ENCODE measurements around the gene GFOD1.
"Not testable (repeated sequence)": the region's sequence is repeated elsewhere in the genome, so short reads cannot be mapped to it uniquely, and the experiment has no call there.

The GFOD1 gene

DNA sequence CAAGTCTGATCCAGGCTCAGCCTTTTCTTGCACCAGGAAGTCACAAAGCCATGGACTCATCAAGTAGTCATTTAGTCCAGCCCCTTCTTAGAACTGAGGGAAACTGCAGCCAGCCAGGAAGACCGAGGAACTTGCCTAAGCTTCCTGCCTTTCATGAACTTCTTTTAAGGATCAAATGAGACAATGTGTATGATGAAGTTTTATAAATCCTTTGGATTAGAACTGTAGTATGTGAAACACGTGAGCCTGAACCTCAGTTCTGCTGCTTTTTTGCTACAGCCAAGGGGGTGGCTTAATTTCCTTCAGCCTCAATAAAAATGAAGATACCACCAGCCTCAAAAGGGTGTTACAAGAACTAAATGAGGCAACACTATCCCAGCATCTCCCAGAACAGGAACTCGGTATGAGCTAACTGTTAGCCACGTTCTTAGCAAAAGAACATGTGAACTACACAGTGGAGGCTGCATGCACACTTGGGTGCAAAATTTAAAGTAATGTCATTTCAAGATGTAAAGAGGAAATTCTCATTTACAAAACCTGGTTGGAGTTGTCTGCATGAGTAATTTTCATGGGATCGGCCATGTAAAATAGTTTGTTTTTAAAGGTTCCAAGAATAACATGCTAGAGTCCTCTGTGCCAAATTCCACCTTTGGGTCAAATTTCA, 83.0 kb downstream of the GFOD1 start:
- no peak for DNase-seq (ENCODE audit: low spot score)

DNA sequence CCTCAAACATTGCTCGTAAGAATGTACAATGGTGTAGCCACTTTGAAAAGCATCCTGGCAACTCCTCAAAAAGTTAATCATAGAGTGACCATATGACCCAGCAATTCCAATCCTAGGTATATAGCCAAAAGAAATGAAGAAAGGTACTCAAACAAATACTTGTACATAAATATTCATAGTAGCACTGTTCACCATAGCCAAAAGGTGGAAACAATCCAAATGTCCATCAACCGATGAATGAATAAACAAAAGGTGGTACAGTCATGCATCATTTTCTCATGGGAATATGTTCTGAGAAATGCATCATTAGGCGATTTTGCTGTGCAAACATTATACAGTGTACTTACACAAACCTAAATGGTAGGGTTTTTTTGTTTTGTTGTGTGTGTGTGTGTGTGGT, 84.7 kb downstream of the GFOD1 start:
- no peak for DNase-seq (ENCODE audit: low spot score)

DNA sequence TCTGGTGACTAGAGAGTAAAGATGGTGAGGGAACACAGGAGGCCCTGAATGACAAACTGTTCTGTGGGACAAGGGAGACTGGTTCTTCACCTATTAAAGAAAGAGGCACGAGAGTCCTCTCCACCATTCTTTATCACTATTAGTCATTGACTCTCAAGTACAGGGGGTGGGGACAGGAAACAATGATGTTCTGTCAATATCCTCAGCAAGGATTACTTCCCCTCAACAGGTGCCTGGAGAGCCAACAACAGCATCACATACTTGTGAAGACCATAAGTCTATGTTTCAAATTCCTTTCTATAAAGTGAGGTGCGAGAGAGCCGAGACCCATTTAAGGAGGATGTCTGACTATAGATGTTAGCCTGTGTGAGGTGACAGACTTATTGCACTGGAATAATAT, 86.6 kb downstream of the GFOD1 start:
- DNase-seq (ENCODE audit: low spot score) = no peak

DNA sequence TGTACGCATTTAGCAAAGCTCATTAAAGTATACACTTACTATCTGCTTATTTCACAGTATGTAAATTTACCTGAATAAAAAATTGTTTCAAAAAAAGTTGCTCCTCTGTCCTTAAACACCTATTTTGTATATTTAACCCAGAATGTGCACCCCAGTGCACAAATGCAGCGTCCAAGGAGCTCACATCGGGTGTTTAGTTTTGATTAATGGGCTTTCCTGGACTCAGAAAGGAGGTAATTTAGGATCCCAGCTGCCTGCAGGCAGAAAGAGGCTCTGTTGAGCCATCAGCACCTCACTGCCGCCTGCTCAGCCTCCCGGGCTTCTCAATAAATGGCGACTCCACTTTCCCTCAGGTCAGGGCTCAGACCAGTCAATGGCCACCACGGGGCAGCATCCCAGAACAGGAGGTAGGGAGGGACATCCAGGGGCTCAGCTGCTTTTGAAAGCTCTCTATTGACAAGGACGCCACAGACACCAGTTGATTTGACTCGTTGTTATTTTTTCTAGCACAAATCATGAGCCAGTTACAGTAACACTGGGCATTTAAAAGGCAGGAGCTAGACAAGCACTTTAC, 88.9 kb downstream of the GFOD1 start:
- peak; percentile 69 for DNase-seq (ENCODE audit: low spot score)

DNA sequence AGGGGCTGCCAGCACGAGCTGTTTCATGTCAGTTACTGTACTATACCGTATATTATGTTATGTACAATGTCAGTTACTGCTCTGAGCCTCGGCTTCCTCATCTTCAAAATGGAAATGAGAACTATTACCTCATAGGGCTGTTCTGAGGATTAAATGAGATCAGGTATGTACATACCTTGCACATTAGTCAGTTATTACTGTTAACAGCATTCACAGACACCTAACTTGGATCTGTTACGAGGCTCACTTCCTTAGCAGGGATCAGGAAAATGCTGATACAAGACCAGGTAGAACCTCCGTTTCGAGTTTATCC, 89.4 kb downstream of the GFOD1 start:
- DNase-seq (ENCODE audit: low spot score) = peak; percentile 47

DNA sequence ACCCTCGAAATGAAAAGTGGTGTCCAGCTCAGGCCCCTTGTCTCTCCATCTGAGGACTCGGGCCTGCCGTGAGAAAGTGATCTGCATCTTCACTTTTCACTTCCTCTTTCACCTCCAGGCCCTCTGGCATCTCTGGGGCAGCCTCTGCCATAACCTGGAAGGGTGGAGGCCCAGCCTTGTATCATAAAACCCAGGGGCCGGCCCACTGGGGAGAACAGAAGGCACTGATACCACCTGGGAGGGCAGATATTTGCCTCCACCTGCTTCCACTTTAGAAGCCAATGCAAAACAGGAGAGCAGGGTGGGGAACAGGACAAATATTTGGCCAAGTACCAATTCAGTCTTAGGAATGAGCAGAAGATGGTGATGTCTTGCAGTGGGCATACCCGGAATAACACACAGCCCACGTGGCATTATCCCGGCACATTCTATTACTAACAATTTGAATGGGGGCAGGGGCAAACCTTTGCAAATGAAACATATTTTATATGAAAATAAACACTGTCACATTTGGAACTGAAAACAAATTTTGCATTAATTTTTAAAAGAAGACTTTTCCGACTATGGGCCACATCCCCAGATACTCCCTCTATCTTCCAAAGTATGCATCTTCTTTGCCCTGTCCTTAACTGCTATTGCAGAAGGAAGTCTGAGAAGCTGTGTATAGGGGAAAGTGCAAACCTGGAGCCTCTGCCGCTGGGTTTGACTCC, 89.9 kb downstream of the GFOD1 start:
- peak; percentile 91 for DNase-seq (ENCODE audit: low spot score)

DNA sequence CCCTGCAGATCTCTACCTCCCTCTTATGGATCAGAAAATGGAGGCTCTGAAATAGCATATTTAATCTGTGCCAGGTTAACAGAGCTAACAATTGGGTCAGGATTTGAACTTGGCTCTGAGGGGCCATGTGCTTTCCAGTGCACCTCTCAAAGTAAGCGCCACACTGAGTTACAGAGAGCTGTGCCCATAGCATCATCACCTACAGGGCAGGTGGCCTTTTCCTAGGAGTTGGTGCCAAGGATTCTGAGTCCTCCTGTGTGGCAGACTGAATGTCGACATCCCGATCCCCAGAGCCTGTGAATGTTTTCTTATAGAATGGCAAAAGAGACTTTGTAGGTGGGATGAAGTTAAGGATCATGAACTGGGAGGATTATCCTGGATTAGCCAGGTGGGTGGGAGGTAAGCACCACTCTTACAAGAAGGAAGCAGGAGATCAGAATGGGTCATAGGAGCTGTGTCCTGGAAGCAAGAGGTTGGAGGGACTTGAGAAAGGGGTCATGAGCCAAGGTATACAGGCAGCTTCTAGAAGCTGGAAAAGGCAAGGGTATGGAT, 91.1 kb downstream of the GFOD1 start:
- DNase-seq (ENCODE audit: low spot score) = peak; percentile 88

DNA sequence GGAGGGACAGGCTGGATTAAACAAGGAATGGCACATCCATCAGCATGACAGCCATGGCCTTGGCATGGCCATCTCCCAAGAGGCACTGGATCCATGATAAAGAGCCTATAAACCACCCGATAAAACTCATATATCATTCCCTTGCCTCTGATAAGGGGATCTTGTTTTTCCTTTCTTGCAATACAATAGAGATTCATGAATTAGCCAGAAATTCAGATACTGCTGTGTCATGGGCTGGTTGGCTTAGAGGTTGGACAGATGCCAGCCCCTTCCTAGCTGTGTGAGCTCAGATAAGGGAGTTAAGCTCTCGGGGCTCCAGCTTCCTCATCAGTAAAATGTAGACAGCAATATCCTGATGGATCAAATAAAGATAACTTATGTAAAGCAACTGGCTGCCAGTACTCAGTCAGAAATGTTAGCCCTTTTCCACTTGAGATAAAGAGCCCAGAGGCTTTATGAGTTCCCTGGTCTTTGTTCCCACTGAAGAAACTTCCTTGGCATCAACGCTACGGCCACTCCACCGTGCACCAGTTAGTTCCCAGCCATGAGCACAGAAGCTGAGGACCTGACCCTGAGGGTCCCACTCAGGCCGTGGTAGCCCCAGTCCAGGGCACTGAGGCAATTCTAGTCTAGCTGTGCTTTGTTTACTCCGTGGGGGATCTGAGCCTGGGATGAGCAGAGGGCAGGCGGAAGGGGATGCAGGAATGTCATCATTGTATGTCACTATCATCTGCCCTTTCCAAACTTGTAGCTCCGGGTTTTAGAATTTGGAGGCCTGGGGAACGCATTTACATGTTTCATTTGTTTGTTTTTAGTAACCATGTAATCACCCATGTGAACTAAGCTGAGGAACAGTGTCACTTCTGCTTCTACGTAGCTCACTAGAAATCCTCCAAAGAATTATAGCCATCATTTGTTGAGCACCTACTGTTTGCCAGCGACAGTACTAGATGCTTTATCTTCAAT, 91.8 kb downstream of the GFOD1 start:
- DNase-seq (ENCODE audit: low spot score) = peak; percentile 75

DNA sequence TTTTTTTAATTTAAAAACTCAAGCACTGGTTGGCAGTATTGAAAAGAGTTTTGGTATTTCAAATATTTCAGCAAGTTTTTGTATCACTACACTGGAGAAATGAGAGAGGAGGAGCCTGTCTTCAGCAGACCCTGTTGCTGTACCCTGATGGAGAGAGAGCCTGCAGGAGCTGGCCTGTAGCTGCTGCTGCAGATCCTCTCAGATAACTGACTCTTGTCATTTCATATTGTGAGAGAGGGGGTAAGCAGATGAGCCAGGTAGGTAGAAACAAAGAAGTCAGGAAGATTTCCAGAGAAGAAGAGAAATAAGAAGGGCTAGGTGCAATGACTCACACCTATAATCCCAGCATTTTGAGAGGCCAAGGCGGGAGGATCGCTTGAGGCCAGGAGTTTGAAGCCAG, 94.9 kb downstream of the GFOD1 start:
- no peak for DNase-seq (ENCODE audit: low spot score)

DNA sequence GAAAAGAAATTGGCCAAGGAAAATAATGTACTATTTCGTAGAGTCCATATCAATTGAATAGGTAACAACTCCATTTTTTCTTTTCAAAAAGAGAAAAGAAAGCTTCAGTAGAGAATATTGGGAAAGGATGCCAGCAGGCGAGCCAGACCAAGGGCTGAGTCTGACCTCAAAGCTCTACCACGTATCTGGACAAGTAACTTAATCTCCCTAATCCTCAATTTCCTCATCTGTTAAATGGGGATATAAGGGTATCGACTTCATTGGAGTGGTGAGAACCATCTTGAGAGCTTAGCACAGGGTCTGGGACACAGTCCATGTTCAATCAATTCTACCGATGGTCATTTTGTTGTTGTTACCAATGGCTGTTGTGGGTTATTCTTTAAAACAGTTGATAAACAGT, 95.9 kb downstream of the GFOD1 start:
- DNase-seq (ENCODE audit: low spot score) = no peak

DNA sequence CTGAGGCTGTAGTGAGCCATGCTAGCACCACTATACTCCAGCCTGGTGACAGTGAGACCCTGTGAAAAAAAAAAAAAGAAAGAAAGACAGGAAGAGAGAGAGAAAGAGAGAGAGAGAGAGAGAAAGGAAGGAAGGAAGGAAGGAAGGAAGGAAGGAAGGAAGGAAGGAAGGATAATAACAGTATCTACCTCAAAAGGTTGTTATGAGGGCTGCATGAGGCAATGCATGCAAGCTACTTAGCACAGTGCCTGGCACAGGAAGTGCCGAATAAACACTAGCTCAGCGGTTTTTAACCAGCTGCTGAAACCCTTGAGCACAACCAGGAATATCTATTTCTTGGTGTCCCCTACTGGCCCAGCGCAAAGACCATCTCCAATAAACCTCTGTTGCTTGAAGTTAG, 96.7 kb downstream of the GFOD1 start:
- DNase-seq (ENCODE audit: low spot score) = no peak

DNA sequence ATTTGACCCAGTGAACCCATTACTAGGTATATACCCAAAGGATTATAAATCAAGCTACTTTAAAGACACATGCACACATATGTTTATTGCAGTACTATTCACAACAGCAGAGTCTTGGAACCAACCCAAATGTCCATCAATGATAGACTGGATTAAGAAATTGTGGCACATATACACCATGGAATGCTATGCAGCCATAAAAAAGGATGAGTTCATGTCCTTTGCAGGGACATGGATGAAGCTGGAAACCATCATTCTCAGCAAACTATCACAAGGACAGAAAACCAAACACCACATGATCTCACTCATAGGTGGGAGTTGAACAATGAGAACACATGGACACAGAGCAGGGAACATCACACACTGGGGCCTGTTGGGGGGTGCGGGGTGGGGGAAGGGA, 98.2 kb downstream of the GFOD1 start:
- DNase-seq (ENCODE audit: low spot score) = not testable (repeated sequence)

DNA sequence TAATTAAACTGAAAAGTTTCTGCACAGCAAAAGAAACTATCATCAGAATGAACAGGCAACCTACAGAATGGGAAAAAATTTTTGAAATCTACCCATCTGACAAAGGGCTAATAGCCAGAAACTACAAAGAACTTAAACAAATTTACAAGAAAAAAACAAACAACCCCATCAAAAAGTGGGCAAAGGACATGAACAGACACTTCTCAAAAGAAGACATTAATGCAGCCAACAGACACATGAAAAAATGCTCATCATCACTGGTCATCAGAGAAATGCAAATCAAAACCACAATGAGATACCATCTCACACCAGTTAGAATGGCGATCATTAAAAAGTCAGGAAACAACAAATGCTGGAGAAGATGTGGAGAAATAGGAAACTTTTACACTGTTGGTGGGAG, 98.6 kb downstream of the GFOD1 start:
- DNase-seq (ENCODE audit: low spot score) = not testable (repeated sequence)

DNA sequence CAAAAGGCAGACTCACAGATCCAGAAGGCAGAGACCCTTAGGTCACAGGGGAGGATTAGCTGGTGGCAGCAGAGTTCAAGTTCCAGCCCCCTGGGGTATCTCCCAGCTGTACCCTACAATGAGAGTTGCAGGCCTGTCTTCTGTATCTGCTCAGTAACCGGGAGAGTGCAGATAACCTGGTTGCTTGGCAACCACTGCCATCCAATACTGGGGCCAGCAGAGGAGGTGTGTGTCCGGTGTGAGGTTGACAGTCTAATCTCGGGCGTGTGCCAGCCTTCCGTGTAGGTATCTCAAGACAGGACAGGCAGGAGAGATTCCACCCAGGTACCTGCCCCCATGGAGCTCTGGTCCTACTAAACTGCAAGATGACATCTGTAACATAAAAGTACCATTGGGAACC, 102.4 kb downstream of the GFOD1 start:
- peak; percentile 77 for DNase-seq (ENCODE audit: low spot score)

DNA sequence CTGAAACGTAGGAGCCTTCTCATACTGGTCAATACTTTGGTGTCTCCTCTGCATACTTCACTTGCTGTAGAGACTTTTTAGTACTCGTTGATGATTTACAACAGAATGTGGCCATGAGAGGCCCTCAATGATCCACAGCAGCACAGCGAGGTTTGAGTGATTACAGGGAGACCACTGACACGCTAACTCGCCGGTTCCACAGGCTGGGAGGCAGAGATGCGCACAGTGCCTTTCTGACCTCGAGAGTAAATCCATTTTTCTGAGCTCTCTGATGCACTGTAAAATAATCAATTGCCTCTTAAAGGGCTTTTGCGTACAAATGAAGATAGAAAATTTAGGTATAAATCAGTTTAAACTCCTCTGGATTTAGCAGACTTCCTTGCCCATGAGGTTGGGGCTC, 102.9 kb downstream of the GFOD1 start:
- DNase-seq (ENCODE audit: low spot score) = no peak

DNA sequence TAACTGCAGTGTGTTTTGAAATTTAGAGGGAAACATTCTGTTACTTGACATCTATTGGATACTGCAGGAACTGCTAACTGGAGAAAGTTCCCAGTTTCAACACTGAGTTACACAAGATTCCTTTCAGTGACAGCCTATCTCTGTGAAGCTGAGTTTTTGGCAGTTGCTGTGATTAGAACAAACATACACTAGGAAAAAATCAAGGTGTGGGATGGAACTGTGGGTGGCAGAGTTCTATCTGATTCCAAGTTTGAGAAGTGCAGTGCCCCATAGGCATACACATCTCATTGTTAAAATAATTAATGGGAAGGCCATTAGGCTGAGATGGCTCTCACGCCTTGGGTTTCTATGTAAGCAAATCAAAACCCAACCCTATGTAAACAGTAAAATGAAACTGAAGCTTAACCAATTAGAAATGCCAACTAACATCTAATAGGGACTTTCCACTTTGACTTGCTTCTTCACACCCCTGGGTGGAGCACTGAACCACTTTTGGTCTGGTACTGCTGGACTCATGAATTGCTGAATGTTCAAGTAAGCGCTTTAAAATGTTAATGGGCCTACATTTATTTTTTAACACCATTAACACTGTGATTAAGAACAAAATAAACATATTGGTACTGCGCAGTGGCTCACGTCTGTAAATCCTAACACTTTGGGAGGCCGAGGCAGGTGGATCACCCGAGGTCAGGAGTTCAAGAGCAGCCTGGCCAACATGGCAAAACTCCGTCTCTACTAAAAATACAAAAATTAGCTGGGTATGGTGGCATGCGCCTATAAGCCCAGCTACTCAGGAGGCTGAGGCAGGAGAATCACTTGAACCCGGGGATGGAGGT, 103.9 kb downstream of the GFOD1 start:
- no peak for DNase-seq (ENCODE audit: low spot score)

DNA sequence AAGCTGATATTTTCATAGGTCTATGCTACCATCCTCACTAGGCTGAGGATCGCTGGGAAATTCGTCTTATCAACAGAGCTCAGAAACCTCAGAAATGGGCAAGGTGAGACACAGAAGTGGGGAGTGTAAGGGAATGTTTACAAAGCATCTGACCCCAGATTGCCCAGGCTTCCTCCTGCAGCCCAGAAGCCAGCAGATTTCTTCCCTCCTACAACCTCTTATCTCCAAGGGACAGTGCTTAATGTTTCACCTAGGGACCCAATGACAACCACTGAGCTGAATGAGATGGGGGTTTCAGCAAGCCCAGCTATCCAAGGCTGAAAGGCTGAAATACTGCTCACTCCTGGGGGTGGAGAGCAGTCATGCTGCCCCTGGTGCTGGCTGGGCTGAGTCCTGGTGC, 106.6 kb downstream of the GFOD1 start:
- no peak for DNase-seq (ENCODE audit: low spot score)

DNA sequence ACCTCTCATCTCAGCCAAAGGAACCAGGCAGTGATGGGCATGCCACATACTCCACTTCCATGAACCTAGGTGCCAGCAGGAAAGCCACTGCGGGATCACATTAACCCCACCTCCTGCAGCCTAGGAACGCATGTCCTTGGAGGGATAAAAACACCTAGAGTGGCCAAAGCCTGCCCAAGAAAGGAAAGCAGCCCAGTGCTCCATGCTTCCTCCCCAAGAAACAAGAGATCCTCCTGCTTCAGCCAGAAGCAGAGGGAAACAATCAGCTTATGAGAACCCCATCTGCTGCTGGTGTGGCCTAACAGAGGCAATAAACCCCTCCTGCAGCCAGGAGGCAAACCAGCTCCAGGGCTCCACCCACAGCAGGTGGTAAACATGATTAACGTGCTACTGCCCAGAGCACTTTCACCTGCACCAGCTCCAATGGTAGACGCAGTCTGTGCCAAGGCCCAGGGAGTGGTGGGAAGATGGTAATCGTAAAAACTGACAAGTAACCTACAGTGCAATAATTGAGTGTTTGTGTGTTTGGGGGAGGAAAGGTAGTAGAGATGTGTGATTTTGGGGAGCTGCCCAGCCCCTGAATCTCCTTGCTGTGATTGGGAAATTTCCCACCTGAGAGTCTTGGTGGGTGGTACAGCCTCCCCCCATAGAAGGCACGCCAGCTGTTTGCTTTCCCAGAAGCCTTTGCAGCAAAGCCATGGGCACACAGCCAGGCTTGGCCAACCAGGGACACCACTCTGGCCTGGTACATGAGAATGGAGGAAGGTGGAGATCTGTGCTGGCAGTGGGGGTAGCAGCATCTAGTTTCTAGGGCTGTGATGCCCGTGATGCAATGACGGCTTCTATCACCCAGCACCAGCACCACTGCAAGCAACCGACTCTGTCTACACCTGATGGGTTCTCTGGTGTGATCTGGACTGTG, 108.5 kb downstream of the GFOD1 start:
- DNase-seq (ENCODE audit: low spot score) = no peak

DNA sequence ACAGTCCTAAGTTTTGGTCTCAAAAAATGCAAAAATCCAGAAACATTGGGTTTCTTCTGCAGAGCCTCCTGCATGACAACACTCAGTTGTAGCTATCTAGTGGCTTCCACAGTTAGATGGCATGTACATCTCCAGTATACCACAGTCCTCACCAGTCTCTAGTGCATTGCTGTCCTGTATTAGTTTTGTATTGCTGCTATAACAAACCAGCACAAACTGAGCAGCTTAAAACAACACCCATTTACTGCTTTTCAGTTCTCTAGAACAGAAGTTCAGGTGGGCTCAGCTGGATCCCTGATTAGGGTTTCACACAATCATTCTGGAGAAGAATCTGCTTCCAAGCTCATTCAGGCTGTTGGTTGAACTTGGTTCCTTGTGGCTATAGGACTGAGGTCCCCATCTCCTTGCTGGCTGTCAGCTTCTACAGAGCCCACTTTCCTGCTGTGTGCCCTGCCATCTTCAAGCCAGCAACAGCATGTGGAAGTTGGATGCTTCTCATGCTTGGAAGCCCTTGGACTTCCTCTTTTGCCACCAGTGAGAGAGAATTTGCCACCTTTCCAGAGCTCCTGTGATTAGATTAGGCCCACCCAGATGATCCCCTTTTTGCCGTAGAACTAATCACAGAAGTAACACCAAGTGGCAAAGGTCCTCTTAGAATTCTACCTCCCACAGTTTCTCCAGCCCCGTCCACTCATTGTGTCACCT, 110.2 kb downstream of the GFOD1 start:
- no peak for DNase-seq (ENCODE audit: low spot score)
